Karpas-422 (cell line): ENCODE results near the gene CCL13. TPM values are rescaled to one million over a fixed set of nuclear protein-coding genes. Genes with fewer than 3 reads are reported as not detected.

ENCODE experiments used
- DNase-seq: peaks from one replicate; pipeline ENCODE4 v3.0.0-alpha.2; 2015
- H2AFZ ChIP-seq: fragments of 200-600 bp; sonication (generic); 2 replicates; pipeline ENCODE4 v1.6.1; 2014; ENCODE audit warnings: antibody characterized with exemption, low read length, mixed read lengths
- H3K27ac ChIP-seq: fragments of 200-600 bp; sonication (generic); 2 replicates; pipeline ENCODE4 v1.5.1; 2014; ENCODE audit warnings: mild to moderate bottlenecking, low read length, moderate library complexity
- H3K27me3 ChIP-seq: fragments of 200-600 bp; sonication (generic); 2 replicates; pipeline ENCODE4 v1.6.1; 2014; ENCODE audit warnings: low read length, mixed read lengths
- H3K36me3 ChIP-seq: fragments of 200-600 bp; sonication (generic); 2 replicates; pipeline ENCODE4 v1.6.1; 2014; ENCODE audit warnings: low read length, mixed read lengths; ENCODE audit not compliant: insufficient read depth
- H3K4me1 ChIP-seq: fragments of 200-600 bp; sonication (generic); 2 replicates; pipeline ENCODE4 v1.6.1; 2014; ENCODE audit warnings: mild to moderate bottlenecking, low read length, mixed read lengths
- H3K4me2 ChIP-seq: fragments of 200-600 bp; sonication (generic); 2 replicates; pipeline ENCODE4 v1.6.1; 2014; ENCODE audit warnings: low read length, low read depth, mild to moderate bottlenecking; ENCODE audit not compliant: poor library complexity, severe bottlenecking
- H3K4me3 ChIP-seq: fragments of 200-600 bp; sonication (generic); 2 replicates; pipeline ENCODE4 v1.5.1; 2014; ENCODE audit warnings: mild to moderate bottlenecking, antibody characterized with exemption, low read length, mixed read lengths
- H3K79me2 ChIP-seq: fragments of 200-600 bp; sonication (generic); 2 replicates; pipeline ENCODE4 v1.6.1; 2014; ENCODE audit warnings: mild to moderate bottlenecking, low read length, mixed read lengths
- H3K9ac ChIP-seq: fragments of 200-600 bp; sonication (generic); 2 replicates; pipeline ENCODE4 v1.6.0; 2014; ENCODE audit warnings: low read length
- H3K9me2 ChIP-seq: fragments of 200-600 bp; sonication (generic), shearing (Covaris generic); replicated peaks from 2 replicates; pipeline ENCODE4 v1.6.0; 2014; ENCODE audit warnings: mild to moderate bottlenecking, low read length, moderate library complexity; ENCODE audit not compliant: insufficient read depth
- H3K9me3 ChIP-seq: fragments of 300-700, 200-600 bp; sonication (generic); 2 replicates; pipeline ENCODE4 v1.6.1; 2014; ENCODE audit warnings: low read length, mixed read lengths
- H4K20me1 ChIP-seq: fragments of 200-600 bp; sonication (generic); 2 replicates; pipeline ENCODE4 v1.6.1; 2014; ENCODE audit warnings: mild to moderate bottlenecking, antibody characterized with exemption, low read length, low read depth; ENCODE audit not compliant: insufficient read depth
- total RNA-seq: library from RNA; depleted of rRNA; stranded (reverse); fragments of >200 nt; shearing (Covaris generic); gene quantifications from 2 replicates; pipeline ENCODE4 v1.2.3, GENCODE V29; 2014; ENCODE audit warnings: low replicate concordance

Gene CCL13
- total RNA-seq, 1 experiment from 2014 or later: not detected

GRCh38 chr17:34393401-34393800 is 37.1 kb downstream of the CCL13 start:
- Histone ChIP-seq H3K9me2 (no peaks in the 10 kb centered on the region), H4K20me1 (no peaks in the 10 kb centered on the region; the same call in 1 of the 2 replicates), H3K27ac (no peak overlapping the region), H3K4me2 (no peak overlapping the region), H3K9ac (no peak overlapping the region), H2AFZ (no peak overlapping the region), H3K36me3 (no peaks in the 10 kb centered on the region), H3K27me3 (no peaks in the 10 kb centered on the region; the same call in 1 of the 2 replicates), H3K4me1 (peaks cover 3% of the 10 kb centered on the region), H3K4me3 (no peak overlapping the region), H3K79me2 (no peaks in the 10 kb centered on the region), H3K9me3 (no peaks in the 10 kb centered on the region)
- no peak for DNase-seq

GRCh38 chr17:34397265-34397664 is 41.0 kb downstream of the CCL13 start:
- no peaks in the 10 kb centered on the region for H3K79me2 ChIP-seq
- no peaks in the 10 kb centered on the region for H3K36me3 ChIP-seq
- no peak overlapping the region for H3K27ac ChIP-seq
- no peak overlapping the region for H3K4me2 ChIP-seq
- peaks cover 8% of the 10 kb centered on the region for H3K4me1 ChIP-seq
- no peak for DNase-seq
- no peak overlapping the region for H2AFZ ChIP-seq
- H3K27me3 ChIP-seq: no peaks in the 10 kb centered on the region
- no peaks in the 10 kb centered on the region; the same call in 1 of the 2 replicates for H4K20me1 ChIP-seq
- no peak overlapping the region for H3K4me3 ChIP-seq
- H3K9me3 ChIP-seq: no peaks in the 10 kb centered on the region
- H3K9ac ChIP-seq: no peak overlapping the region
- H3K9me2 ChIP-seq: no peaks in the 10 kb centered on the region

- H3K4me1 ChIP-seq: peaks cover 8% of the 10 kb centered on the region
- H3K27ac ChIP-seq: no peak overlapping the region
- no peak for DNase-seq
- H3K4me3 ChIP-seq: no peak overlapping the region
- no peaks in the 10 kb centered on the region for H3K27me3 ChIP-seq
- H4K20me1 ChIP-seq: no peaks in the 10 kb centered on the region; the same call in 1 of the 2 replicates
- H3K9ac ChIP-seq: no peak overlapping the region
- no peak overlapping the region for H2AFZ ChIP-seq
- no peak overlapping the region for H3K4me2 ChIP-seq
- H3K9me2 ChIP-seq: no peaks in the 10 kb centered on the region
- H3K36me3 ChIP-seq: no peaks in the 10 kb centered on the region
- H3K9me3 ChIP-seq: no peaks in the 10 kb centered on the region
- no peaks in the 10 kb centered on the region for H3K79me2 ChIP-seq
These were observed 42.7 kb downstream of the CCL13 start for GRCh38 chr17:34398990-34399389.

- DNase-seq: no peak
- no peaks in the 10 kb centered on the region for H3K9me2 ChIP-seq
- no peak overlapping the region for H3K9ac ChIP-seq
- H3K36me3 ChIP-seq: no peaks in the 10 kb centered on the region
- H3K27me3 ChIP-seq: no peaks in the 10 kb centered on the region
- no peak overlapping the region for H3K27ac ChIP-seq
- H4K20me1 ChIP-seq: no peaks in the 10 kb centered on the region; the same call in 1 of the 2 replicates
- no peak overlapping the region for H3K4me3 ChIP-seq
- H3K79me2 ChIP-seq: no peaks in the 10 kb centered on the region
- H3K9me3 ChIP-seq: no peaks in the 10 kb centered on the region
- no peak overlapping the region for H2AFZ ChIP-seq
- H3K4me1 ChIP-seq: peaks cover 8% of the 10 kb centered on the region
- H3K4me2 ChIP-seq: no peak overlapping the region
These were observed 43.4 kb downstream of the CCL13 start for GRCh38 chr17:34399725-34400124.

GRCh38 chr17:34400301-34400931 is 44.1 kb downstream of the CCL13 start:
- no peak overlapping the region for H3K9ac ChIP-seq
- peaks cover 8% of the 10 kb centered on the region for H3K4me1 ChIP-seq
- no peak for DNase-seq
- no peaks in the 10 kb centered on the region for H3K9me3 ChIP-seq
- H2AFZ ChIP-seq: no peak overlapping the region
- H3K36me3 ChIP-seq: no peaks in the 10 kb centered on the region
- H3K79me2 ChIP-seq: no peaks in the 10 kb centered on the region
- H3K4me2 ChIP-seq: no peak overlapping the region
- no peak overlapping the region for H3K4me3 ChIP-seq
- no peaks in the 10 kb centered on the region for H3K9me2 ChIP-seq
- H4K20me1 ChIP-seq: no peaks in the 10 kb centered on the region
- H3K27me3 ChIP-seq: no peaks in the 10 kb centered on the region
- no peak overlapping the region for H3K27ac ChIP-seq

GRCh38 chr17:34401165-34401564 is 44.9 kb downstream of the CCL13 start:
- no peaks in the 10 kb centered on the region for H3K36me3 ChIP-seq
- no peak overlapping the region for H3K9ac ChIP-seq
- no peaks in the 10 kb centered on the region for H3K9me3 ChIP-seq
- no peak overlapping the region for H3K27ac ChIP-seq
- H4K20me1 ChIP-seq: no peaks in the 10 kb centered on the region
- no peak overlapping the region for H3K4me3 ChIP-seq
- H3K27me3 ChIP-seq: no peaks in the 10 kb centered on the region
- no peaks in the 10 kb centered on the region for H3K79me2 ChIP-seq
- no peak overlapping the region for H2AFZ ChIP-seq
- no peak for DNase-seq
- no peaks in the 10 kb centered on the region for H3K9me2 ChIP-seq
- H3K4me1 ChIP-seq: peaks cover 8% of the 10 kb centered on the region
- H3K4me2 ChIP-seq: no peak overlapping the region

- H3K4me1 ChIP-seq: peaks cover 8% of the 10 kb centered on the region
- H3K9ac ChIP-seq: no peak overlapping the region
- H4K20me1 ChIP-seq: no peaks in the 10 kb centered on the region
- no peak overlapping the region for H3K4me2 ChIP-seq
- no peaks in the 10 kb centered on the region for H3K9me3 ChIP-seq
- no peaks in the 10 kb centered on the region for H3K9me2 ChIP-seq
- H3K79me2 ChIP-seq: no peaks in the 10 kb centered on the region
- no peaks in the 10 kb centered on the region for H3K36me3 ChIP-seq
- DNase-seq: no peak
- H3K4me3 ChIP-seq: no peak overlapping the region
- no peak overlapping the region for H2AFZ ChIP-seq
- H3K27ac ChIP-seq: no peak overlapping the region
- no peaks in the 10 kb centered on the region for H3K27me3 ChIP-seq
These were observed 46.7 kb downstream of the CCL13 start for GRCh38 chr17:34403006-34403405.

GRCh38 chr17:34406226-34406625 is 49.9 kb downstream of the CCL13 start:
- no peak overlapping the region for H3K4me3 ChIP-seq
- no peak overlapping the region for H3K9ac ChIP-seq
- H3K9me3 ChIP-seq: no peaks in the 10 kb centered on the region
- no peaks in the 10 kb centered on the region for H3K79me2 ChIP-seq
- H3K36me3 ChIP-seq: no peaks in the 10 kb centered on the region
- H3K4me2 ChIP-seq: no peak overlapping the region
- H4K20me1 ChIP-seq: no peaks in the 10 kb centered on the region
- DNase-seq: no peak
- no peaks in the 10 kb centered on the region for H3K4me1 ChIP-seq
- H3K27me3 ChIP-seq: no peaks in the 10 kb centered on the region
- H2AFZ ChIP-seq: no peak overlapping the region
- H3K27ac ChIP-seq: no peak overlapping the region
- no peaks in the 10 kb centered on the region for H3K9me2 ChIP-seq
